GM21381 (cell line): ENCODE measurements around the gene IZUMO1.
"Not testable (repeated sequence)": the region's sequence is repeated elsewhere in the genome, so short reads cannot be mapped to it uniquely, and the experiment has no call there.

Experiments
- ATAC-seq: cut with Tn5 transposase; IDR thresholded peaks from one replicate; pipeline ENCODE4 v1.9.1; 2021; ENCODE audit warnings: mild to moderate bottlenecking, moderate library complexity; ENCODE audit not compliant: unreplicated experiment

The IZUMO1 gene

GRCh38 chr19:48738557-48739403 lies 7.9 kb downstream of the IZUMO1 start:
- ATAC-seq: peak; percentile 79

DNA sequence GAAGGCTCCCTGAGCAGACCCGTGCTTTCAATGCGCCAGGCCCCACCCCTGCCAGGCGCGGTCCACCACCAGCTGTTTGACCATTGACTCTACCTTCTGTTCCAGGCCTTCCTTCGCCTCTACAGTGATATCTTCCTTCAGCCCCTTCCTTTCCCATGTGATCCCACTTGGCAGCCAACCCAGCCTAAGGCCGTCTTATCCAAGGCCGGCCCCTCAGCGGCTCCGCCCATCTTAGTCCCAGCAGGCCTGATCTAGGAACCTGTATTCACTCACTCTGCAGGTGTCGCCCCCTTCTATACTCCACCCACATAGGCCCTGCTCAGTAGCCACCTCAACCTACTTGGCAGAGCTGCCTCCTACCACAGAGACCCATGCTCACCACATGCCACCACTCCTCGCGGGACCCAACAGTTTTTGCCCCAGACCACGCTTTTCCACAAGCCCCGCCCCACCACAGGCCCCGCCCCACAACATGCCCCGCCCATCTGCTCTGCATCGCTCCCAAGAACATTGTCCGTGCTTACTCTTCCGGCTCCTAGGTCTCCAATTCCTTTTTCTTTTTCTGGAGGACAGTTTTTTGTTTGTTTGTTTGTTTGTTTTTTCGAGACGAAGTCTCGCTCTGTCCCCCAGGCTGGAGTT lies 9.2 kb downstream of the IZUMO1 start:
- no peak for ATAC-seq

- no peak for ATAC-seq
These were observed 11.6 kb downstream of the IZUMO1 start for GRCh38 chr19:48735031-48735615.

DNA sequence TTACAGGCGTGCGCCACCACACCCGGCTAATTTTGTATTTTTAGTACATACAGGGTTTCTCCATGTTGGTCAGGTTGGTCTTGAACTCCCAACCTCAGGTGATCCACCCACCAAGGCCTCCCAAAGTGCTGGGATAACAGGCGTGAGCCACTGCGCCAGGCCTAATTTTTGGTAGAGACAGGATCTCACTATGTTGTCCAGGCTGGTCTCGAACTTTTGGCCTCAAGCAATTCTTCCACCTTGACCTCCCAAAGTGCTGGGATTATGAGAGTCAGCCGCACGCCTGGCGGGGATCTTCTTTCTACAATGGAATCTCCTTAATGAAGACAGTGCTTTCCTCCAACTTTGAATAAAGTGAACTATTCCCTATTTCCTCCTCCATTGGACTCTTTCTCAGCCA lies 12.1 kb downstream of the IZUMO1 start:
- no peak for ATAC-seq

- ATAC-seq: no peak
These were observed 15.3 kb downstream of the IZUMO1 start for GRCh38 chr19:48731452-48731851.

DNA sequence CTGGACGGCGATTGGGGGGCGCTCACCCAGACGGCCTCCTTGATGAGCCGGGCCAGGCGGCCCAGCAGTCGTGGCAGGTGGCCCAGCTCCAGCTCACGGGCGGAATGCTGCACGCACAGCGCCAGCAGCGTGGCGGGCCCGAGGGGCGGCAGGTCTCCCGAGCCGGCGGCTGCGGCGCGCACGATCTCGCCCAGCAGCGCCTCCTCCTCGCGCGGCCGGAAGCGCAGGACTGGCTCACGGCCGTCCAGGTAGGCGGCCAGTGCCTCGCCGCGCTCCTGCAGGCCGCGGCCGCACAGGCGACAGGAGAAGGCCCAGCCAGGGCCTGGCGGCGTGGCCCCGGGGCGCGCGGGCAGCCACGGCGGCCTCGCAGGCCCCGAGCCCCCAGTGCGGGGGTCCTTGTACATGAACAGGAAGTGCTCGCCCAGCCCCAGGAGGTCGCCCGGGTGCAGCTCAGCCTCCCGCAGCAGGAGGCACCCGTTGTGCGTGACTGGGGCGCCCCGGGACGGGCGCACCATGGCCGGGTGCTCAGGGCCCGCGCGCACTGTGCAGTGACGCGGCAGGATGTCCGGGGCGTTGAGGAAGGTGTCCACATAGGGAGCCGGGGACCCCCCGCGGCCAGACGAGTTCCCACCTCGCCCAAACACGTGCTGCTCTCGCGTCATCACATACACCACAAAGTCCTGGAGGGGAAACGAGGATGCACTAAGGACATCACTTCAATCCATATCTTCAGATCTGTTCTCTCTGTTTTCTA lies 17.6 kb downstream of the IZUMO1 start:
- no peak for ATAC-seq

DNA sequence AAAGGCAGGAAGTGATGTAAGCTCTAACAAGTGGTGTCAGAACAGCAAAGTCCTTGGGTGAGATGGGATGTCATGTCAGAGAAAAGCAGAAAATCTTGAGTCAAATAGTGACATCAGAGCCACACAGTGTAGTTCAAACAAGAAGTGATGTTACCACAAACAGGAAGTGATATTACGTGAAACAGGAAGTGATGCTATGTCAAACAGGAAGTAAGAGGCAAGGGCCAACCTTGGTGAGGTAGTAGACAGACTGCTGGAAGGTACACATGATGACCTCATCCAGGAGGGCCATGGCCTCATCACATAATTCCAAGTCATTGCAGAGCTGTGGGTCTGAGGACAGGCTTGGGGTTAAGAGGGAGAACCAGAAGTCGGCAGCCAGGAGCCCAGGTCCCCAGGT lies 20.2 kb downstream of the IZUMO1 start:
- ATAC-seq: no peak

DNA sequence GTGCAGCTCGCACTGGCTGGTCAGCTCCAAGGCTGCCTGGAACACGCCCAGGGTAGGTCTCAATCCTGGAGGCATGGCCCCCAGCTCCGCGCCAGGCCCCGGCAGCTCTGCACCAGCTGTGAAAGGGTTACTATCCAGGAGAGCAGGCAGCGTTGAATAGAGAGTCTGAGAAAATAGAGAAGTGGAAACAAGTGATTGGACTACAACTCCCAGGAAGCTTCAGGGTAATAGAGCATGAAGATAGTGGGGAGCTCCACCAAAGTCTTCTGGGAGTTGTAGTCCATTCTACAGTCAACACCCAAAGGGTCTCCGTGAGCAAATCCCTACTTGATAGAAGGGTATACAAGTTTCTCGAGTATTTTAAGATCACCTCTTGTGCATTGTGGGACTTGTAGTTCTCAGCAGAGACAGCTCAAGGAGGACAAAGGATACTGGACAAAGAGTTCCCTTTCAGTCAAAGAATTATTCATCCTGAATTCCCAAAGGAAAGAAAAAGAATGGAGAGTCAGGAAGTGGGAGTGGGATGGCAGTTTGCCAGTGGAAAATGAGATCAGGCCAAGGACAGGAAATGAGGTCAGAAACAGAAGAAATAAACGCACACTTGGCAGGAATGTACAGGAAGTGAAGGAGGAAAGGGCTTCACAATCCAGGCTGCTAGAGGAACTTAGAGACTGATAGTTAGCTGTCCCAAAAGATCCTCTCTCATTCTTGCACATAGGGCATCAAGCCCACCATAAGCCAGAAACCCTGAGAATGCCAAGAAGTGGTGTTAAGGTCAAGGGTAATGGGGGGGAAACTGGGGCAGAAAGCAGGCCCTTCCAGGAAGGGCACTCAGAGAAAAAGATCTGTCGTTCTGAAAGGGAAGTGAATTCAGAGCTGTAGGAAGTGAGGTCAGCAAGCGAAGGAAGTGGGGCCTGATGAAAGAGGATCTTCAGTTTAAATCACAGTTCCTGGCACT lies 21.6 kb downstream of the IZUMO1 start:
- ATAC-seq: no peak

DNA sequence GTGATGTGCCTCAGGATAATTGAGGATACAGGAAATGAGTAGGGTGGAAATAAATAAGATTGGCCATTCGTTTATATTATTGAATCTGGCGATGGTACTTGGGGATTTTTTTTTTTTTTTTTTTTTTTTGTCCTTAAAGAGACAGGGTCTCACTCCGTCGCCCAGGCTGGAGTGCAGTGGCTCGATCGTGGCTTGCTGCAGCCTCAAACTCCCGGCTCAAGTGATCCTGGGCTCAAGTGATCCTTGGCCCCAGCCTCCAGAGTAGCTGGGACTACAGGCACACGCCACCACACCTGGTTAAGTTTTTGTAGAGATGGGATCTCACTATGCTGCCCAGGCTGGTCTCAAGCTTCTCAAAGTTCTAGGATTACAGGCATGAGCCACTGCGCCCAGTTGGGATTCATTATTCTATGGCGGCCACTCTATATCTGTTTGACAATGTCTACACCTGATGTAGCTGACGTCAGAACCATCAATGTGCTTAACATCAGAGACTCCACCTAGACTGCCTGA lies 24.5 kb downstream of the IZUMO1 start:
- no peak for ATAC-seq

DNA sequence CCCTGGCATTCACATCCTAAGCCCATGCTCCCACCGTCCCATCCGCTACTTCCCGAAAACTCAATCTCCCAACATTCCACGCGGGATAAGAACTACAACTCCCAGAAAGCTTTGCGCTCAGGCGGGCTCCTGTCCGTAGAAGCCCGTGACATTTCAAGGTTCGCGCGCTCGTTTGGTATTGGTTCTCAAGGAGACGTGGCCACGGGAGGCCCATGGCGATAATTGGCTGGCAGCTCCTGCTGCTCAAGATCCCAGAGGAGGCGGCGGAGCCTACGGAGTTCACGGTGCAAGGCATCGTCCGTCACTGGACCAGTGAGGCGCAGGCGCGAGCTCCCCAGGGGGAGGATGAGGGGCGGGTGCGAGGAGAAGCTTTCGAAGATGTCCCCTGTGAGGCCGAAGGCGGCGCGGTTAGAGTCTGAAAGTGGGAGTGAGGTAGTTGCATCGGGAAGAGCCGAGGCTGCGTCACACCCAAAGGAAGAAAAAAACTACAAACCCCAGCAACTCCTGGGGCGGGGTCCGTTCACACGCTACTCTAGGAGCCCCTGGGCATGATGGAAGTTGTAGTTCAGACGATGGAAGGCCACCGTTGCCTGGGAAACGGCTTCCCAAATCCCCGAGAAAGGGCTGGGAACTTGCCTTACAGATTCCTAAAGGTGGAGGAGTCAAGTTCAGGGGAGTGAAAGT lies 26.0 kb downstream of the IZUMO1 start:
- peak; percentile 84 for ATAC-seq

GRCh38 chr19:48720251-48720612 lies 26.5 kb downstream of the IZUMO1 start:
- ATAC-seq: no peak

- ATAC-seq: no peak
These were observed 27.2 kb downstream of the IZUMO1 start, which contains the start of gene MAMSTR for GRCh38 chr19:48719263-48720171. TSS of gene MAMSTR (minus strand) at chr19:48719725. CDS start at chr19:48719031, 694 bp downstream.

DNA sequence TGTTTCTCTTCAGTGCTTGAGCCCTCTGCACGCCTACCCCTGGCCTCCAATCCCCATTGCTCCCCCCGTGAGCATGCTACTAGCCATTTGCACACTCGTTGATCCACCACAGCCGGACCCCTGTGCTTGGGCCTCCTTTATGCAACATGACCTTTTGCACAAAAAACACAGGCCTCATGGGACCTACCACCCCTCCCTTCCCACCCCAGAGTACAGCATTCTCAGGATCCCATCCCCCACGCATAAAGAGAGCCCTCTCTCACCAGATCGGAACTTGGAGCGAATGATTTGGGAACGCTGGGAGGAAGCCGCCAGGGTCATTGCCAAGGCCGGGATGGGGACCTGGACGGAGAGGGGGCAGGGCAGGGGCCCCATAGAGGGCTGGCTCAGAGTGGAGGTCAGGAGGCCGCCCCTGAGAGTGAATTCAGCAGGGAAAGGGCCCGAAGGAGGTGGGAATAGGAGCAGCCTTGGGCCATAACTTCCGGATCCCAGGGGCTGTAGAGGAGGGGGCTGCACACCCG lies 27.9 kb downstream of the IZUMO1 start:
- ATAC-seq: no peak

DNA sequence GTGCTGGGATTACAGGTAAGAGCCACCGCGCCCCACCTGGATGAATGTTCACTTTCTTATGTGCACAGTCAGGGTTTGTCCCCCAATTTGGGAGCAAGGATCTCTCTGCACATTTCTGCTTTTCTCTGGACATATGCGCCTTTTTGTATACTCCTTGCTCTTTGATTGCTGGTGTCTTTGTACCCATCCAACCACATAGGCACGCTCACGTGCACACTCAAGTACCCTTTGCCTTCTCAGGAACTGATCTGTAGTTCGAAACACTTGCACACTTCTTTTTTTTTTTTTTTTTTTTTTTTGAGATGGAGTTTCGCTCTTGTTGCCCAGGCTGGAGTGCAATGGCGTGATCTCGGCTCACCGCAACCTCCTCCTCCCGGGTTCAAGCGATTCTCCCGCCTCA lies 28.6 kb downstream of the IZUMO1 start:
- ATAC-seq: not testable (repeated sequence)

DNA sequence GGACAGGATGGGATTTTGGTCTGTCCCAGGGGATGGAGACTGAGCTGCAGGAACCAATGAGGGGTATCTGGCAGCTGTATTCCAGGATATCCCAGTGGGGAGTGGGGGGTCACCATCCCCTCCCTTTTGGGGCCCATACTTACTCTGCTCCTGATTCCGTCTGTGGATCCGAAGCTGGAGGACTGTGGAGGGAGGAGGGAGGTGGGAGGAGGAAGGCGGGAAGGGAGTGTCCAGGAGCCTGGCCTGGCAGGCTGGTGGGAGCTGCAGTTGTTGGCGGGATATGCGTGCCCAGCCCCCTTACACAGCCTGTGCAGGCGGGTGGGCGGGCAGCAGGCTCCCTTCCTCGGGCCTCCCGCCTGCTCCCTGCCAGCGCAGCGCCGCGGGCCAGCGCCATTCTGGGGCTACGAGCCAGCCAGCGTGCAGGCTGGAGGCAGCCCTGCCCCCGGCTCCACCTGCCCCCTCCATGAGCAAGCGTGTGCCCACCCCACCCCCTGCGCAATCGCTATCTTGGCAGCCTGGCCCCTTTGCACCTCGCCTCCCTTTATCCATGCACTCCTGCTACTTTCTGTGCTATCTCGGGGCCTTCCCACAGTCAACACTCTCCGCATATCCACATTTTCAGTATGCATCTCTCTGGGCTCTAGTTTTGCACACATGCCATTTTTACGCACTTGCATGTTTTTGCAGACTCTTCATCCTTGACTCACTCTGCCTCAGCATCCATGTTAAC lies 30.0 kb downstream of the IZUMO1 start:
- ATAC-seq: no peak

- no peak for ATAC-seq
These were observed 31.0 kb downstream of the IZUMO1 start for GRCh38 chr19:48715681-48716171.
